Body of pancreas (tissue), 4 donors: ENCODE data around the gene FALEC. TPM values are rescaled to one million over a fixed set of nuclear protein-coding genes. Genes with fewer than 3 reads are reported as not detected.
A peak's percentile ranks its signal among the peaks of the same experiment; 100 is the strongest.

Experiments used
- ATAC-seq: fragments of 150-250 bp; one replicate; pipeline ENCODE4 v1.9.1; 2016
- DNase-seq, 4 donors: peaks; one replicate each; pipeline ENCODE4 v3.0.0-alpha.2; 2019
- H3K27ac ChIP-seq, 4 donors: fragments of 200-600 bp; sonication (generic); 1 replicate in 3 of 4; 2 replicates in 1 of 4; pipeline versions ENCODE4 v1.5.1 to v1.6.1; 2016 to 2019; ENCODE audit warnings: mild to moderate bottlenecking in 1 of 4, mixed read lengths in 1 of 4, moderate library complexity in 1 of 4
- H3K27me3 ChIP-seq, 2 donors: fragments of 200-600 bp; sonication (generic); one replicate each; pipeline ENCODE4 v1.6.0; 2016; ENCODE audit warnings: mild to moderate bottlenecking in 1 of 2
- H3K36me3 ChIP-seq, 2 donors: fragments of 200-600 bp; sonication (generic); replicated peaks in 1 of 2; 2 replicates each; pipeline ENCODE4 v1.5.1; 2016; ENCODE audit warnings: low read depth in 2 of 2; ENCODE audit not compliant: insufficient read depth in 1 of 2
- H3K4me1 ChIP-seq: fragments of 200-600 bp; sonication (generic); one replicate; pipeline ENCODE4 v1.6.0; 2016
- H3K4me3 ChIP-seq, 2 donors: fragments of 200-600 bp; sonication (generic); 1 replicate in 1 of 2; 2 replicates in 1 of 2; pipeline ENCODE4 v1.5.1; 2016 to 2019
- H3K9me3 ChIP-seq, 3 donors: fragments of 200-600 bp; sonication (generic); 1 replicate in 2 of 3; 2 replicates in 1 of 3; pipeline ENCODE4 v1.5.1; 2016
- CTCF ChIP-seq, 7 experiments: fragments of 450-650 bp in 4 of 7; fragments of 200-600 bp in 3 of 7; sonication (generic) in 3 of 7; IDR thresholded peaks; one replicate each; pipeline ENCODE4 v1.5.1; 2016 to 2019; ENCODE audit warnings: antibody characterized with exemption in 7 of 7
- POLR2A ChIP-seq, 3 donors: fragments of 450-650 bp; IDR thresholded peaks; one replicate each; pipeline ENCODE4 v1.6.1; 2016; ENCODE audit warnings: antibody characterized with exemption in 3 of 3, mild to moderate bottlenecking in 2 of 3
- WGBS, 2 donors: methylation state at CpG; one replicate each; pipeline ENCODE4 v1.1.5; 2017; 5-methylcytosine and 5-hydroxymethylcytosine counted together
- intact Hi-C: fragments of 100-400 bp; cut with DNase I; formaldehyde crosslinking; loops from one replicate; pipeline ENCODE4 v1.15.1; 2023
- total RNA-seq, 2 donors: library from RNA; depleted of rRNA; stranded (reverse); fragments of >200 nt; gene quantifications; one replicate each; pipeline ENCODE4 v1.1.0, GENCODE V29; 2016

FALEC gene
- total RNA-seq, 2 donors from 2014 or later: not detected

GRCh38 chr1:150473659-150474058 is 41.9 kb upstream of the FALEC start:
- no peaks in the 10 kb centered on the region for H3K9me3 ChIP-seq
- no peak overlapping the region for H3K4me3 ChIP-seq
- no peaks in the 10 kb centered on the region for H3K27me3 ChIP-seq
- TF ChIP-seq CTCF (IDR thresholded peaks at IDR 0.05) (no peak), POLR2A (IDR thresholded peaks at IDR 0.05) (no peak)
- DNase-seq (no peak), ATAC-seq (no peak)
- peaks cover 16 to 17% of the 10 kb centered on the region in 2 donors for H3K36me3 ChIP-seq
- peaks cover 8% of the 10 kb centered on the region for H3K4me1 ChIP-seq
- intact Hi-C loops: loop anchor here (5.0 kb wide), 1 partner anchor 59 kb away; no protein-coding TSS in a partner anchor
- whole genome bisulfite sequencing, 2 donors: 13 to 36% methylated on average over 4 of the region's 4 CpGs
- peak overlapping the region in 1 of 4 donors; percentile 13 for H3K27ac ChIP-seq

GRCh38 chr1:150474869-150475268 is 40.7 kb upstream of the FALEC start:
- Histone ChIP-seq H3K4me3 (no peak overlapping the region), H3K4me1 (peaks cover 8% of the 10 kb centered on the region), H3K9me3 (no peaks in the 10 kb centered on the region), H3K27ac (no peak overlapping the region), H3K27me3 (no peaks in the 10 kb centered on the region), H3K36me3 (peaks cover 16 to 17% of the 10 kb centered on the region in 2 donors)
- intact Hi-C loops: loop anchor here (5.0 kb wide), 1 partner anchor 57 kb away; no protein-coding TSS in a partner anchor
- DNase-seq: no peak
- TF ChIP-seq POLR2A (IDR thresholded peaks at IDR 0.05) (no peak), CTCF (IDR thresholded peaks at IDR 0.05) (no peak)
- no peak for ATAC-seq
- WGBS, 2 donors: 69 to 71% methylated on average over 4 of the region's 4 CpGs

- DNase-seq (no peak), ATAC-seq (no peak)
- peaks cover 7 to 9% of the 10 kb centered on the region in 2 donors for H3K36me3 ChIP-seq
- no peaks in the 10 kb centered on the region for H3K9me3 ChIP-seq
- WGBS, 2 donors: 67 to 79% methylated on average over 3 of the region's 3 CpGs
- TF ChIP-seq POLR2A (IDR thresholded peaks at IDR 0.05) (no peak), CTCF (IDR thresholded peaks at IDR 0.05) (no peak)
- no peaks in the 10 kb centered on the region for H3K27me3 ChIP-seq
- no peak overlapping the region for H3K4me3 ChIP-seq
- no peak overlapping the region for H3K27ac ChIP-seq
- intact Hi-C loops: no loop called here
- peaks cover 8% of the 10 kb centered on the region for H3K4me1 ChIP-seq
Measured at GRCh38 chr1:150476754-150477153, 38.8 kb upstream of the FALEC start.

- peak; percentile 35 for ATAC-seq
- 57 to 65% methylated on average over 1 of the region's 1 CpG for WGBS, 2 donors
Measured at GRCh38 chr1:150477320-150477719, 38.2 kb upstream of the FALEC start.

More at GRCh38 chr1:150477320-150477719, 38.2 kb upstream of the FALEC start:
- H3K9me3 ChIP-seq: no peaks in the 10 kb centered on the region
- no peak for DNase-seq
- H3K27ac ChIP-seq: no peak overlapping the region
- peaks cover 8% of the 10 kb centered on the region for H3K4me1 ChIP-seq
- H3K4me3 ChIP-seq: no peak overlapping the region
- peaks cover 2 to 3% of the 10 kb centered on the region in 2 donors for H3K36me3 ChIP-seq
- no peaks in the 10 kb centered on the region for H3K27me3 ChIP-seq
- intact Hi-C loops: no loop called here
- TF ChIP-seq POLR2A (IDR thresholded peaks at IDR 0.05) (no peak), CTCF (IDR thresholded peaks at IDR 0.05) (no peak)
